T-helper 17 cell (primary cell): ENCODE data around the gene SH3GL3. TPM values are rescaled to one million over a fixed set of nuclear protein-coding genes. Genes with fewer than 3 reads are reported as not detected.
A peak's percentile ranks its signal among the peaks of the same experiment; 100 is the strongest.

Experiments used
- ATAC-seq: fragments of 150-1000 bp; cut with Tn5 transposase; 2 replicates; pipeline ENCODE4 v1.10.0; 2021; ENCODE audit warnings: mild to moderate bottlenecking, moderate library complexity
- DNase-seq, 3 donors: peaks; one replicate each; pipeline versions ENCODE4 v3.0.0 to v3.0.0-alpha.2; 2020 to 2021
- H3K9me3 ChIP-seq: one replicate; pipeline ENCODE4 v1.7.0; 2013; ENCODE audit warnings: low read length, mild to moderate bottlenecking; ENCODE audit not compliant: control insufficient read depth, poor library complexity, severe bottlenecking
- H3K27ac Mint-ChIP-seq: one replicate; pipeline ENCODE4 v1.8.0; 2022; ENCODE audit warnings: mild to moderate bottlenecking, moderate library complexity, mixed read lengths
- H3K27me3 Mint-ChIP-seq: one replicate; pipeline ENCODE4 v1.8.0; 2022; ENCODE audit warnings: mixed read lengths
- H3K36me3 Mint-ChIP-seq: one replicate; pipeline ENCODE4 v1.8.0; 2022; ENCODE audit warnings: low read depth, mixed read lengths
- H3K4me1 Mint-ChIP-seq: one replicate; pipeline ENCODE4 v1.8.0; 2022; ENCODE audit warnings: mild to moderate bottlenecking, mixed read lengths
- H3K4me3 Mint-ChIP-seq: one replicate; pipeline ENCODE4 v1.8.0; 2022; ENCODE audit warnings: mild to moderate bottlenecking, moderate library complexity, mixed read lengths
- total RNA-seq, 4 donors: library from RNA in 2 of 4; stranded (reverse) in 2 of 4; gene quantifications; one replicate each; pipeline ENCODE4 v1.2.3 and lab custom pipeline; 2022 to 2026

SH3GL3 gene
- total RNA-seq, 2 donors from 2014 or later = 0.34 TPM; not detected in 1

DNA sequence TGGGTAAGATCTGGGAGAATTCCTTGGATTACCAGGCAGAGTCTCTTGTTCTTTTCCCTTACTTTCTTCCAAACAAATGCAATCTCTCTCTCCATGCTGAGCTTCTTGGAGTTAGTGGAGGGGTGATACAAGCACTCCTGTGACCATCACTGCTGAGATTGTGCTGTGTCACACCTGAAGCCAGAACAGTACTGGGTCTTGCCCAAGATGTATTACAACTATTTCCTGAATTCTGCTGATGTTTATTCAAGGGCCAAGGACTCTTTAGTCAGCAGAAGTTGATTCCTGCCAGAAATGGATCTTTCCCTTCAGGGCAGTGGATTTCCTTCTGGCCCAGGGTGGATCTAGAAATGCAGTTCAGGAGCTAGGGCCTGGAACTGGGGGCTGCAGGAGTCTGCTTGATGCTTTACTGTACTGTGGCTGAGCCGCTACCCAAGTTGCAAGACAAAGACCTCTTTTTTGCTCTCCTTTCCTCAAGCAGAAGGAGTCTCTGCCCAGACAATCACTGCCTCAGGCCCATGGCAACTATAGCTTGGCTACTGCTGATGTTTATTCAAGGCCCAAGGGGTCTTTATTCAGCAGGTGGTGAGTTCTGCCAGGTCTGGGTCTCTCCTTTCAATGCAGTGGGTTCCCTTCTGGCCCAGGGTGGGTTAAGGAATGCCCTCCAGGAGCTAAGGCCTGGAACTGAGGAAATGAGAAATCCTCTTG, 98.8 kb downstream of the SH3GL3 start:
- Mint-ChIP-seq H3K4me1 (no peaks in the 10 kb centered on the region), H3K27ac (no peak overlapping the region), H3K36me3 (peaks cover 2% of the 10 kb centered on the region), H3K4me3 (no peak overlapping the region), H3K27me3 (peaks cover 33% of the 10 kb centered on the region)
- H3K9me3 ChIP-seq = no peaks in the 10 kb centered on the region
- ATAC-seq (no peak), DNase-seq (no peak)

GRCh38 chr15:83546512-83546888, 99.4 kb downstream of the SH3GL3 start:
- Mint-ChIP-seq H3K4me1 (no peaks in the 10 kb centered on the region), H3K36me3 (peaks cover 2% of the 10 kb centered on the region), H3K27me3 (peaks cover 38% of the 10 kb centered on the region), H3K27ac (no peak overlapping the region), H3K4me3 (no peak overlapping the region)
- ATAC-seq (no peak), DNase-seq (no peak)
- H3K9me3 ChIP-seq = no peaks in the 10 kb centered on the region

DNA sequence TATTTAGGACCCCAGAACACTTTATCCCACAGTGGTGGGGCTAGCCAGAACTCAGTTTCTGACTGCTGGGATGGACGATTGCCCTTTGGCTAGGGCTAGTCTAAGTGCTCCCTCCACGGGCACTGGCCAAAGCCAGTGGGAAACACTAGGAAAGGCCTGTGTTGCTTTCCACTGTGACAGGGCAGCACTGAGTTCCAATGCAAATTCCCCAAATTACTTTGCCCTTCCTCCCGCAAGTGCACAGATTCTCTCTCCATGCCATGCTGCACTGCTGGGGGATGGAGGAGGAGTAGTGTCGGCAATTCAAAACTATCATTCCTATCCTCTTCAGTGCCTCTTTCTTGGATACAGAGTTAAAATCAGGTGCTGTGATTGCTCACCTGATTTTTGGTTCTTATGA, 100.0 kb downstream of the SH3GL3 start:
- H3K9me3 ChIP-seq = no peaks in the 10 kb centered on the region
- ATAC-seq (no peak), DNase-seq (no peak)
- Mint-ChIP-seq H3K4me1 (no peaks in the 10 kb centered on the region), H3K36me3 (peaks cover 2% of the 10 kb centered on the region), H3K27me3 (peaks cover 44% of the 10 kb centered on the region), H3K27ac (no peak overlapping the region), H3K4me3 (no peak overlapping the region)

DNA sequence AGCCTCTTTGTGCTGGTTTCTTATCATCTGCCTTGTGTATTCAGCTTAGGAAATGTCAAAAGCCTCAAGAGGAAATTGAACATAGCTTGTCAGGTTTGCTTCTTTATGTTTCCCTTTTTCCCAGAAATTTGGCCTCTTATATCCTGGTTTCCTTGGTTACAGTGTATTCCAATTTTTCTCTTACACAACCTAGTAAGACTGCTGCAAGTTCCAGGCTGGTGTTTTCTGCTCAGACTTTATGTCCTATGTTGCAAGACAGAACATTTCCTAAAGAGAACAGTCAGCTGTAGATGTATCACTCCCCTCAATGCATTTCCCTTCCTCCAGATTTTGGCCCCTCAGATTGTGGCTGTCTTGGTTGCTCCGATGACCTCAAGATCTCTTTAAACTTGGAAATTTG, 102.5 kb downstream of the SH3GL3 start:
- Mint-ChIP-seq H3K27me3 (peaks cover 63% of the 10 kb centered on the region), H3K4me1 (peaks cover 2% of the 10 kb centered on the region), H3K27ac (no peak overlapping the region), H3K4me3 (no peak overlapping the region), H3K36me3 (peaks cover 2% of the 10 kb centered on the region)
- DNase-seq = no peak
- ATAC-seq = no peak
- no peaks in the 10 kb centered on the region for H3K9me3 ChIP-seq

DNA sequence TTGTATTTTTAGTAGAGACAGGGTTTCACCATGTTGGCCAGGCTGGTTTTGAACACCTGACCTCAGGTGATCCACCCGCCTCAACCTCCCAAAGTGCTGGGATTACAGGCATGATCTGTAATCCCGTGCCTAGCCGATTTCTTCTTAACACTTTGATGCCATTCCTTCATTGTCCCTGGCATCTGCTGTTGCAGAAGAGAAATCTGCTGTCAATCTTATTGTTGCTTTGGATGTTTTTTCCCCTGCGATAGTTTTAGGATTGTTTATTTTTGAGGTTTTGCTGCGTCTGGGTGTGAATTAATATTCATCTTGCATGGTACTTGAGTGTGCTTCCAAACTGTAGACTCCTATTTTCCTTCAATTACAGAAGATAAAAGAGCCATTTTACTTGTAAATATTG, 107.4 kb downstream of the SH3GL3 start:
- no peaks in the 10 kb centered on the region for H3K36me3 Mint-ChIP-seq
- H3K27ac Mint-ChIP-seq = no peak overlapping the region
- no peak for ATAC-seq
- no peak for DNase-seq
- H3K4me3 Mint-ChIP-seq = no peak overlapping the region
- H3K27me3 Mint-ChIP-seq = peaks cover 83% of the 10 kb centered on the region
- H3K4me1 Mint-ChIP-seq = peaks cover 2% of the 10 kb centered on the region
- no peaks in the 10 kb centered on the region for H3K9me3 ChIP-seq

GRCh38 chr15:83555383-83555782, 108.2 kb downstream of the SH3GL3 start:
- DNase-seq (no peak), ATAC-seq (no peak)
- no peaks in the 10 kb centered on the region for H3K36me3 Mint-ChIP-seq
- H3K4me1 Mint-ChIP-seq = peaks cover 2% of the 10 kb centered on the region
- peaks cover 77% of the 10 kb centered on the region for H3K27me3 Mint-ChIP-seq
- no peak overlapping the region for H3K4me3 Mint-ChIP-seq
- no peak overlapping the region for H3K27ac Mint-ChIP-seq
- no peaks in the 10 kb centered on the region for H3K9me3 ChIP-seq

GRCh38 chr15:83556068-83556467, 108.9 kb downstream of the SH3GL3 start:
- peaks cover 2% of the 10 kb centered on the region for H3K4me1 Mint-ChIP-seq
- no peaks in the 10 kb centered on the region for H3K36me3 Mint-ChIP-seq
- H3K4me3 Mint-ChIP-seq = no peak overlapping the region
- H3K27ac Mint-ChIP-seq = no peak overlapping the region
- DNase-seq (no peak), ATAC-seq (no peak)
- peaks cover 71% of the 10 kb centered on the region for H3K27me3 Mint-ChIP-seq
- H3K9me3 ChIP-seq = no peaks in the 10 kb centered on the region

GRCh38 chr15:83556754-83557153, 109.6 kb downstream of the SH3GL3 start:
- Mint-ChIP-seq H3K4me1 (peaks cover 2% of the 10 kb centered on the region), H3K27me3 (peaks cover 64% of the 10 kb centered on the region)

GRCh38 chr15:83558146-83558545, 111.0 kb downstream of the SH3GL3 start:
- Mint-ChIP-seq H3K36me3 (no peaks in the 10 kb centered on the region), H3K27me3 (peaks cover 56% of the 10 kb centered on the region), H3K27ac (no peak overlapping the region), H3K4me1 (peaks cover 2% of the 10 kb centered on the region), H3K4me3 (no peak overlapping the region)
- H3K9me3 ChIP-seq = no peaks in the 10 kb centered on the region
- ATAC-seq (no peak), DNase-seq (no peak)

More at GRCh38 chr15:83556754-83557153, 109.6 kb downstream of the SH3GL3 start:
- no peaks in the 10 kb centered on the region for H3K36me3 Mint-ChIP-seq
- no peak overlapping the region for H3K4me3 Mint-ChIP-seq
- no peak for DNase-seq
- H3K27ac Mint-ChIP-seq = no peak overlapping the region
- no peaks in the 10 kb centered on the region for H3K9me3 ChIP-seq
- ATAC-seq = no peak

DNA sequence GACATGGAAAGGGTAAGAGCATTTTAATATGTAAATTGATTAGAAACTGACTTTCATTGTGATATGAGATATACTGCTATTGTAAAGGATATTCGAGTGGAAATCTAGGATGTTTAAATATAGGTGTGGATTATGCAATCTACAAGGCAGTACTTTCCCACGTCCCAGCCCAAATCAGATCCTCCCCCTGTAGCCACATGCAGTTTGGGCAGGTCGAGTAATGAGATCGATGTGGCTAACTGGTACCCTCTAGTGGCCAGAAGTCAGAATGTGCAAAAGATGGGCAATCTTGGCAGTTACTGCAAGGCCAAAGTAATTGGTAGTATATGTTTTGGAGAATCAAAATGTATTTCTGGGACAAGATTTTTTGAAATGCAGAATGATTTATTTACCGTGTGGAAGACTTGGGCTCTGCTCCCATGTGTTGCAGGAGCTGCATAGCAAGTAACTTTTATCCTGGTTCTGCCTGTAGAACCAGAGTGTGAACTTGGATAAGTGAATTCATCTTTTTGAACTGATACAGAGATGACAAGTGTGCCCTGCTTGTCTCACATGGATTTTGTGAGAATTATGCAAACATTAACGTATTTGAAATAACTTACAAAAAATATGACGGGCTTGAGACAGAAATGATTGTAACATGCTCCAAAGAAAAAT, 112.3 kb downstream of the SH3GL3 start:
- DNase-seq = no peak

GRCh38 chr15:83561661-83562060, 114.5 kb downstream of the SH3GL3 start:
- DNase-seq = no peak
- H3K9me3 ChIP-seq = no peaks in the 10 kb centered on the region
- H3K36me3 Mint-ChIP-seq = no peaks in the 10 kb centered on the region
- H3K27ac Mint-ChIP-seq = no peak overlapping the region
- no peak for ATAC-seq
- H3K4me3 Mint-ChIP-seq = no peak overlapping the region
- no peaks in the 10 kb centered on the region for H3K4me1 Mint-ChIP-seq
- peaks cover 21% of the 10 kb centered on the region for H3K27me3 Mint-ChIP-seq

More for the DNA sequence above, 112.3 kb downstream of the SH3GL3 start:
- no peaks in the 10 kb centered on the region for H3K9me3 ChIP-seq
- Mint-ChIP-seq H3K4me3 (no peak overlapping the region), H3K36me3 (no peaks in the 10 kb centered on the region), H3K27me3 (peaks cover 43% of the 10 kb centered on the region), H3K4me1 (no peaks in the 10 kb centered on the region), H3K27ac (no peak overlapping the region)
- peak; percentile 65 for ATAC-seq

GRCh38 chr15:83565138-83565537, 118.0 kb downstream of the SH3GL3 start:
- H3K27me3 Mint-ChIP-seq = no peaks in the 10 kb centered on the region
- DNase-seq (no peak), ATAC-seq (no peak)
- H3K4me3 Mint-ChIP-seq = no peak overlapping the region
- no peak overlapping the region for H3K27ac Mint-ChIP-seq
- H3K4me1 Mint-ChIP-seq = no peaks in the 10 kb centered on the region
- H3K9me3 ChIP-seq = no peaks in the 10 kb centered on the region
- no peaks in the 10 kb centered on the region for H3K36me3 Mint-ChIP-seq

- no peaks in the 10 kb centered on the region for H3K4me1 Mint-ChIP-seq
- peaks cover under 1% of the 10 kb centered on the region for H3K27me3 Mint-ChIP-seq
- H3K27ac Mint-ChIP-seq = no peak overlapping the region
- DNase-seq (no peak), ATAC-seq (no peak)
- H3K36me3 Mint-ChIP-seq = no peaks in the 10 kb centered on the region
- no peaks in the 10 kb centered on the region for H3K9me3 ChIP-seq
- H3K4me3 Mint-ChIP-seq = no peak overlapping the region
Measured at GRCh38 chr15:83565553-83566159, 118.5 kb downstream of the SH3GL3 start.
